Breast epithelium (tissue), 4 donors: ENCODE results near the gene DNAL1. TPM values are rescaled to one million over a fixed set of nuclear protein-coding genes. Genes with fewer than 3 reads are reported as not detected.
"Not testable (repeated sequence)": the region's sequence is repeated elsewhere in the genome, so short reads cannot be mapped to it uniquely, and the experiment has no call there.

ENCODE experiments used
- DNase-seq, 2 donors: peaks; one replicate each; pipeline ENCODE4 v3.0.0-alpha.2; 2019; ENCODE audit warnings: low spot score in 2 of 2
- H3K27ac ChIP-seq, 2 donors: fragments of 200-600 bp; sonication (generic) in 1 of 2; one replicate each; pipeline ENCODE4 v1.5.1; 2016 to 2019; ENCODE audit warnings: mild to moderate bottlenecking in 1 of 2
- H3K27me3 ChIP-seq, 2 donors: fragments of 200-600 bp; sonication (generic) in 1 of 2; one replicate each; pipeline versions ENCODE4 v1.5.1 to v1.6.0; 2017 to 2019; ENCODE audit warnings: control low read depth in 1 of 2, mild to moderate bottlenecking in 1 of 2
- H3K36me3 ChIP-seq: fragments of 200-600 bp; one replicate; pipeline ENCODE4 v1.5.1; 2019
- H3K4me1 ChIP-seq, 2 donors: fragments of 200-600 bp; sonication (generic); one replicate each; pipeline ENCODE4 v1.5.1; 2016 to 2019; ENCODE audit warnings: control low read depth in 1 of 2
- H3K4me3 ChIP-seq, 3 donors: fragments of 200-600 bp; sonication (generic); 1 replicate in 2 of 3; 2 replicates in 1 of 3; pipeline ENCODE4 v1.5.1; 2016 to 2019; ENCODE audit warnings: mild to moderate bottlenecking in 3 of 3, moderate library complexity in 2 of 3
- H3K9me3 ChIP-seq, 2 donors: fragments of 200-600 bp; sonication (generic) in 1 of 2; one replicate each; pipeline ENCODE4 v1.5.1; 2016 to 2019; ENCODE audit warnings: control low read depth in 1 of 2
- POLR2A ChIP-seq: fragments of 450-650 bp; IDR thresholded peaks from one replicate; pipeline ENCODE4 v1.6.1; 2016; ENCODE audit warnings: antibody characterized with exemption, mild to moderate bottlenecking, moderate library complexity
- POLR2AphosphoS5 ChIP-seq, 3 donors: sonication (generic); formaldehyde crosslinking; IDR thresholded peaks; one replicate each; pipeline ENCODE4 v1.6.1; 2017; ENCODE audit warnings: antibody characterized with exemption in 3 of 3
- intact Hi-C: fragments of 100-400 bp; cut with DNase I; formaldehyde crosslinking; loops from one replicate; pipeline ENCODE4 v1.15.1; 2023; ENCODE audit warnings: low total_unique reads
- total RNA-seq, 3 donors: library from RNA; depleted of rRNA; stranded (reverse); fragments of >200 nt; gene quantifications; one replicate each; pipeline ENCODE4 v1.1.0, GENCODE V29; 2016
- TF ChIP-seq, protein P1 (sequence below), 3 donors: fragments of 450-650 bp; IDR thresholded peaks; one replicate each; pipeline ENCODE4 v1.5.1; 2016 to 2017; ENCODE audit warnings: antibody characterized with exemption in 3 of 3, mild to moderate bottlenecking in 3 of 3, moderate library complexity in 3 of 3

DNAL1 gene
- total RNA-seq, 3 donors from 2014 or later = 6.1 to 12.8 (median 10.5) TPM

DNA sequence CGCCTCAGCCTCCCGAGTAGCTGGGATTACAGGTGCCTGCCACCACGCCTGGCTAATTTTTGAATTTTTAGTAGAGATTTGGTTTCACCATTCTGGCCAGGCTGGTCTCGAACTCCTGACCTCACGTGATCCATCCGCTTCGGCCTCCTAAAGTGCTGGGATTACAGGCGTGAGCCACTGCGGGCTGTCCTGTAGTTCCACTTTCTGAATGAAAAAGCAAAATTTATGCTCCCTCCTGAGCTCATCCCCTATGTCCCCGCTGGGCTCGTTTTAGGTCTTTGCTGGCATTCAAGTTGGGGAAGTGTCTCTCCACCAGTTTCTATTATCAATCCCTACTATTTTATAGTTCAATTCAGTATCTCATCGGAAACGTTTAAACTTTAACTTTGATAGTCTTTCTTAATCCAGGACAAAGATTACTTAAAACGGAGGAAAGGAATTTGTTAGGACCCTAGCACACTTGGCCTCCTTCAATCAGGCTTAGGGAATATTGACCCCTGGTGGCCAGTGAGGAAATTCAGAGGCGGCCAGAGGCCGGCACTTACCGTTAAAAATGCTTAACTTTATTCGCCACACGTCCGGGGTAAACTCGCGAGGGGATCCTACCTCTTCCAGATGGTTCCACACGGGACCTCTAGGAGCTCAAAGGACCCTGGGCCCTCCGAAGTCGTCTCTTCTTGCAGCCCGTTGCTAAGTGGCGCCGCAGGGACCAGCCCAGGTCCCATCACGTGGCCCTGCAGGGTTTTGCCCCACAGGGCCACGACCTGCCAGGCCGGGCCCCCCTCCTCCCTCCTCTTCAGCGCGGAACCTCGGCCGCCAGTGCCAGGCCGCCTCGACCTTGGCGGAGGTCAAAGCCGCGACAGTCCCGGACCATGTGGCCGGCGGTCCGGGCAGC lies 11.4 kb upstream of the DNAL1 start:
- intact Hi-C loops = no loop called here
- DNase-seq = peak; percentile 32 to 54
- no peaks in the 10 kb centered on the region for H3K9me3 ChIP-seq
- no peaks in the 10 kb centered on the region for H3K4me1 ChIP-seq
- H3K36me3 ChIP-seq = no peaks in the 10 kb centered on the region
- peak overlapping the region; percentile 55 to 83 (median 64) for H3K4me3 ChIP-seq
- no peak overlapping the region for H3K27ac ChIP-seq
- no peaks in the 10 kb centered on the region for H3K27me3 ChIP-seq
- no peak for TF ChIP-seq POLR2AphosphoS5 (IDR thresholded peaks at IDR 0.05)
- TF ChIP-seq, protein P1, sequence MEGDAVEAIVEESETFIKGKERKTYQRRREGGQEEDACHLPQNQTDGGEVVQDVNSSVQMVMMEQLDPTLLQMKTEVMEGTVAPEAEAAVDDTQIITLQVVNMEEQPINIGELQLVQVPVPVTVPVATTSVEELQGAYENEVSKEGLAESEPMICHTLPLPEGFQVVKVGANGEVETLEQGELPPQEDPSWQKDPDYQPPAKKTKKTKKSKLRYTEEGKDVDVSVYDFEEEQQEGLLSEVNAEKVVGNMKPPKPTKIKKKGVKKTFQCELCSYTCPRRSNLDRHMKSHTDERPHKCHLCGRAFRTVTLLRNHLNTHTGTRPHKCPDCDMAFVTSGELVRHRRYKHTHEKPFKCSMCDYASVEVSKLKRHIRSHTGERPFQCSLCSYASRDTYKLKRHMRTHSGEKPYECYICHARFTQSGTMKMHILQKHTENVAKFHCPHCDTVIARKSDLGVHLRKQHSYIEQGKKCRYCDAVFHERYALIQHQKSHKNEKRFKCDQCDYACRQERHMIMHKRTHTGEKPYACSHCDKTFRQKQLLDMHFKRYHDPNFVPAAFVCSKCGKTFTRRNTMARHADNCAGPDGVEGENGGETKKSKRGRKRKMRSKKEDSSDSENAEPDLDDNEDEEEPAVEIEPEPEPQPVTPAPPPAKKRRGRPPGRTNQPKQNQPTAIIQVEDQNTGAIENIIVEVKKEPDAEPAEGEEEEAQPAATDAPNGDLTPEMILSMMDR (IDR thresholded peaks at IDR 0.05) = peak; percentile 82 to 87 (median 87)
- TF ChIP-seq POLR2A = no peak

GRCh38 chr14:73634011-73634833 lies 10.6 kb upstream of the DNAL1 start:
- Histone ChIP-seq H3K4me3 (peak overlapping the region; percentile 55 to 83 (median 64)), H3K4me1 (no peaks in the 10 kb centered on the region), H3K27me3 (no peaks in the 10 kb centered on the region), H3K36me3 (no peaks in the 10 kb centered on the region), H3K9me3 (no peaks in the 10 kb centered on the region), H3K27ac (no peak overlapping the region)
- intact Hi-C loops = no loop called here
- no peak for TF ChIP-seq POLR2A
- TF ChIP-seq, protein P1 (IDR thresholded peaks at IDR 0.05) = no peak
- TF ChIP-seq POLR2AphosphoS5 (IDR thresholded peaks at IDR 0.05) = no peak
- no peak for DNase-seq

- H3K36me3 ChIP-seq, H3K4me1 ChIP-seq, H3K27ac ChIP-seq, H3K9me3 ChIP-seq, DNase-seq, intact Hi-C loops, H3K27me3 ChIP-seq, H3K4me3 ChIP-seq: not testable (repeated sequence)
Measured at GRCh38 chr14:73636355-73636754, 8.4 kb upstream of the DNAL1 start.

- H3K4me1 ChIP-seq = no peaks in the 10 kb centered on the region
- TF ChIP-seq, protein P1 (IDR thresholded peaks at IDR 0.05) = no peak
- TF ChIP-seq POLR2AphosphoS5 (IDR thresholded peaks at IDR 0.05) (no peak), POLR2A (no peak)
- intact Hi-C loops = no loop called here
- no peak overlapping the region for H3K27ac ChIP-seq
- no peaks in the 10 kb centered on the region for H3K9me3 ChIP-seq
- no peaks in the 10 kb centered on the region for H3K36me3 ChIP-seq
- DNase-seq = no peak
- no peaks in the 10 kb centered on the region for H3K27me3 ChIP-seq
- no peak overlapping the region for H3K4me3 ChIP-seq
Measured at GRCh38 chr14:73637830-73638229, 7.0 kb upstream of the DNAL1 start.

- no peaks in the 10 kb centered on the region for H3K9me3 ChIP-seq
- H3K27ac ChIP-seq = no peak overlapping the region
- TF ChIP-seq POLR2AphosphoS5 (IDR thresholded peaks at IDR 0.05) = no peak
- TF ChIP-seq POLR2A = no peak
- TF ChIP-seq, protein P1 (IDR thresholded peaks at IDR 0.05) = no peak
- no peak for DNase-seq
- peaks cover 0 to 4% of the 10 kb centered on the region in 2 donors for H3K4me1 ChIP-seq
- H3K27me3 ChIP-seq = no peaks in the 10 kb centered on the region
- intact Hi-C loops = no loop called here
- H3K36me3 ChIP-seq = no peaks in the 10 kb centered on the region
- no peak overlapping the region for H3K4me3 ChIP-seq
Measured at GRCh38 chr14:73640796-73641365, 3.9 kb upstream of the DNAL1 start.
